Measurements from ENCODE around the gene GFPT1.

- TF ChIP-seq CTCF (IDR thresholded peaks at IDR 0.05 in 2 of 3, conservative IDR thresholded peaks at IDR 0.05 in 1 of 3; ENCODE audit: insufficient read depth in 2 of 3, low read depth in 1 of 3, low read length in 3 of 3) = no peak
- no peak for TF ChIP-seq ZNF282 (CRISPR knock-in tag; IDR thresholded peaks at IDR 0.05)
- TF ChIP-seq PHB2 (IDR thresholded peaks at IDR 0.05; ENCODE audit: low read depth) = no peak
- TF ChIP-seq ZNF589 (CRISPR knock-in tag; IDR thresholded peaks at IDR 0.05; ENCODE audit: low read depth) = no peak
- no peak for TF ChIP-seq POLR2AphosphoS2 (IDR thresholded peaks at IDR 0.05; ENCODE audit: low read length)
These were observed 18.4 kb downstream of the GFPT1 start for GRCh38 chr2:69368588-69368987.
